OCI-LY7 (cell line): ENCODE results near the gene SCML2. TPM values are rescaled to one million over a fixed set of nuclear protein-coding genes. Genes with fewer than 3 reads are reported as not detected.

Experiments used
- BruUV-seq: library from RNA; stranded (reverse); fragments of 400-500 nt; replicated peaks from 2 replicates; lab custom pipeline; 2021; lab: Mats Ljungman, UMichigan
- CTCF ChIA-PET: fragments of 300-600 bp; sonication (Branson Sonifier 250); formaldehyde crosslinking; loops from one replicate; lab custom pipeline; 2022; ENCODE audit warnings: antibody characterized with exemption; ENCODE audit not compliant: unreplicated experiment; lab: Charles Lee
- POLR2A ChIA-PET: fragments of 300-600 bp; sonication (Branson Sonifier 250); formaldehyde crosslinking; loops from one replicate; lab custom pipeline; 2022; ENCODE audit warnings: antibody characterized with exemption; lab: Charles Lee
- DNase-seq: peaks from one replicate; pipeline ENCODE4 v3.0.0-alpha.2; 2015; ENCODE audit warnings: low spot score
- H2AFZ ChIP-seq: fragments of 200-600 bp; sonication (generic), shearing (Covaris generic); 2 replicates; pipeline ENCODE4 v1.6.1; 2014; ENCODE audit warnings: mild to moderate bottlenecking, antibody characterized with exemption, low read length, moderate library complexity
- H3K27ac ChIP-seq: fragments of 200-600 bp; sonication (generic); 2 replicates; pipeline ENCODE4 v1.5.1; 2014; ENCODE audit warnings: mixed run types, low read depth, mild to moderate bottlenecking, moderate library complexity, low read length, inconsistent platforms; ENCODE audit not compliant: poor library complexity, severe bottlenecking
- H3K36me3 ChIP-seq: fragments of 200-600 bp; sonication (generic); 2 replicates; pipeline ENCODE4 v1.6.1; 2014; ENCODE audit warnings: mild to moderate bottlenecking, antibody characterized with exemption, low read length, moderate library complexity, mixed read lengths; ENCODE audit not compliant: insufficient read depth
- H3K4me1 ChIP-seq: fragments of 200-600 bp; sonication (generic); 2 replicates; pipeline ENCODE4 v1.5.1; 2014; ENCODE audit warnings: mild to moderate bottlenecking, low read length; ENCODE audit not compliant: insufficient read depth, poor library complexity, severe bottlenecking
- H3K4me2 ChIP-seq: fragments of 200-600 bp; sonication (generic); 2 replicates; pipeline ENCODE4 v1.6.1; 2014; ENCODE audit warnings: mild to moderate bottlenecking, low read length
- H3K4me3 ChIP-seq: fragments of 200-600 bp; sonication (generic); 2 replicates; pipeline ENCODE4 v1.5.1; 2014; ENCODE audit warnings: mild to moderate bottlenecking, low read depth, low read length; ENCODE audit not compliant: poor library complexity, severe bottlenecking
- H3K79me2 ChIP-seq: fragments of 200-600 bp; sonication (generic); 2 replicates; pipeline ENCODE4 v1.6.1; 2016; ENCODE audit warnings: low read depth, mild to moderate bottlenecking, low read length, moderate library complexity, mixed read lengths; ENCODE audit not compliant: insufficient read depth
- H3K9me2 ChIP-seq: fragments of 200-600 bp; sonication (generic); 2 replicates; pipeline ENCODE4 v1.6.1; 2016; ENCODE audit warnings: mild to moderate bottlenecking, low read length, mixed read lengths; ENCODE audit not compliant: insufficient read depth
- H3K9me3 ChIP-seq: fragments of 200-600 bp; sonication (generic); 2 replicates; pipeline ENCODE4 v1.6.1; 2014; ENCODE audit warnings: mild to moderate bottlenecking, mixed run types, low read length, mixed read lengths
- H4K20me1 ChIP-seq: fragments of 200-600 bp; sonication (generic); 2 replicates; pipeline ENCODE4 v1.6.1; 2014; ENCODE audit warnings: mild to moderate bottlenecking, antibody characterized with exemption, low read length, moderate library complexity, mixed read lengths; ENCODE audit not compliant: insufficient read depth
- EZH2phosphoT487 ChIP-seq: fragments of 200-600 bp; sonication (generic); IDR thresholded peaks from 2 replicates; pipeline ENCODE4 v1.6.1; 2018; ENCODE audit warnings: low read depth, borderline replicate concordance, mild to moderate bottlenecking, mixed run types, antibody characterized with exemption, low read length, moderate library complexity, mixed read lengths
- intact Hi-C: fragments of 100-400 bp; cut with micrococcal nuclease; formaldehyde crosslinking; loops from one replicate; pipeline ENCODE4 v1.10.0; 2022; ENCODE audit not compliant: unreplicated experiment
- total RNA-seq, 2 experiments: library from RNA; depleted of rRNA in 1 of 2; stranded (reverse); fragments of >200 nt in 1 of 2; shearing (Covaris generic) in 1 of 2; gene quantifications; 2 replicates each; pipeline ENCODE4 v1.2.3, GENCODE V29; 2014 to 2022
- TF ChIP-seq, protein P1 (sequence below): fragments of 200-600 bp; sonication (generic); conservative IDR thresholded peaks from 2 replicates; pipeline ENCODE4 v1.5.1; 2014; ENCODE audit warnings: mild to moderate bottlenecking, antibody characterized with exemption, low read length, moderate library complexity, mixed read lengths

Gene SCML2
- total RNA-seq, 2 experiments from 2014 or later = 12.9 to 26.2 TPM

DNA sequence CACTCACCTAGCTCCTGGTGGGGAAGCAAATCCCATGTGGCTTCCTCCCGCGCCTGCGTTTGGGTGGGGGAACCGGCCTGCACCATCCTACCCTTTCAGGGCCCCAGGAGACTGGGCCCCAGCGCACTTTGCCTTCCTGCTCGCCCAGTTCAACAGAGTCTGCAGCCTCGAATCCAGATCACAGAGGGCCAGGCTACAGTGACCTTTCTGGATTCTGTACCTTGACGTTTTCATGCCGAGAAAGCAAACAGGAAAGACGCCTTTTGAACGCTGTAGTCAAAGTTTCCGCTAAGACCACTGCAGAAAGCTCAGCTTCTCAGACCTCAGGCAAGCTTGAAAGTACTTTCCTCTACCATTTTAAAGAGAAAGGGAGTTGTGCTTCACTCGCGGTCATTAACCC, 126.4 kb downstream of the SCML2 start:
- H3K79me2 ChIP-seq = no peaks in the 10 kb centered on the region
- H3K36me3 ChIP-seq = no peaks in the 10 kb centered on the region
- H4K20me1 ChIP-seq = no peaks in the 10 kb centered on the region
- no peaks in the 10 kb centered on the region for H3K9me3 ChIP-seq
- H3K27ac ChIP-seq = no peak overlapping the region
- H3K4me2 ChIP-seq = no peak overlapping the region
- no peak overlapping the region for H3K4me3 ChIP-seq
- no peaks in the 10 kb centered on the region for H3K9me2 ChIP-seq
- intact Hi-C loops = no loop called here
- no TSS peak for BruUV-seq
- TF ChIP-seq, protein P1, sequence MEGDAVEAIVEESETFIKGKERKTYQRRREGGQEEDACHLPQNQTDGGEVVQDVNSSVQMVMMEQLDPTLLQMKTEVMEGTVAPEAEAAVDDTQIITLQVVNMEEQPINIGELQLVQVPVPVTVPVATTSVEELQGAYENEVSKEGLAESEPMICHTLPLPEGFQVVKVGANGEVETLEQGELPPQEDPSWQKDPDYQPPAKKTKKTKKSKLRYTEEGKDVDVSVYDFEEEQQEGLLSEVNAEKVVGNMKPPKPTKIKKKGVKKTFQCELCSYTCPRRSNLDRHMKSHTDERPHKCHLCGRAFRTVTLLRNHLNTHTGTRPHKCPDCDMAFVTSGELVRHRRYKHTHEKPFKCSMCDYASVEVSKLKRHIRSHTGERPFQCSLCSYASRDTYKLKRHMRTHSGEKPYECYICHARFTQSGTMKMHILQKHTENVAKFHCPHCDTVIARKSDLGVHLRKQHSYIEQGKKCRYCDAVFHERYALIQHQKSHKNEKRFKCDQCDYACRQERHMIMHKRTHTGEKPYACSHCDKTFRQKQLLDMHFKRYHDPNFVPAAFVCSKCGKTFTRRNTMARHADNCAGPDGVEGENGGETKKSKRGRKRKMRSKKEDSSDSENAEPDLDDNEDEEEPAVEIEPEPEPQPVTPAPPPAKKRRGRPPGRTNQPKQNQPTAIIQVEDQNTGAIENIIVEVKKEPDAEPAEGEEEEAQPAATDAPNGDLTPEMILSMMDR = no peak
- no peak for TF ChIP-seq EZH2phosphoT487
- no peak overlapping the region for H2AFZ ChIP-seq
- ChIA-PET POLR2A (interaction anchor here (0.7 kb wide), 1 partner anchor 14 kb away, joined by 3 read pairs; no protein-coding TSS in a partner anchor), CTCF (no interaction called here)
- H3K4me1 ChIP-seq = no peaks in the 10 kb centered on the region
- DNase-seq = no peak

DNA sequence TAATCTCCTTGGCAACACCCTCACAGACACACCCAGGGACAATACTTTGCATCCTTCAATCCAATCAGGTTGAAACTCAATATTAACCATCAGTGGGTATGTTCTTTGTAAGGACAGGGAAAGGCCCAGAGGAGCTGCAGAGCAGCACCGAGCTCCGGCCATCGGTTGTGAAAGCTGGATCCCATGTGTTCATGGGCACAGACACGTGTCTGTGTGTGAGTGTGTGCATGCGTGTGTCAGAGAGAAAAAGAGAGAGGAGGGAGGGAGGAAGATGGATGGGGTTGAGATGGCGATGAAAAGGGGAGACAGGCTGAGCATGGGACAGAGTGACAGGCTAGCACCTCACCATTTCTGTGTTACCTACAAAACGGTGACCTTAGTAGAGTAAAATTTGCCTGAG, 127.0 kb downstream of the SCML2 start:
- Histone ChIP-seq H3K27ac (no peak overlapping the region), H3K9me2 (no peaks in the 10 kb centered on the region), H3K4me2 (no peak overlapping the region), H3K9me3 (no peaks in the 10 kb centered on the region), H4K20me1 (no peaks in the 10 kb centered on the region), H3K4me1 (no peaks in the 10 kb centered on the region), H3K79me2 (no peaks in the 10 kb centered on the region), H3K4me3 (no peak overlapping the region), H3K36me3 (no peaks in the 10 kb centered on the region), H2AFZ (no peak overlapping the region)
- no TSS peak for BruUV-seq
- TF ChIP-seq, protein P1 = no peak
- TF ChIP-seq EZH2phosphoT487 = no peak
- intact Hi-C loops = no loop called here
- ChIA-PET CTCF (no interaction called here), POLR2A (no interaction called here)
- no peak for DNase-seq

DNA sequence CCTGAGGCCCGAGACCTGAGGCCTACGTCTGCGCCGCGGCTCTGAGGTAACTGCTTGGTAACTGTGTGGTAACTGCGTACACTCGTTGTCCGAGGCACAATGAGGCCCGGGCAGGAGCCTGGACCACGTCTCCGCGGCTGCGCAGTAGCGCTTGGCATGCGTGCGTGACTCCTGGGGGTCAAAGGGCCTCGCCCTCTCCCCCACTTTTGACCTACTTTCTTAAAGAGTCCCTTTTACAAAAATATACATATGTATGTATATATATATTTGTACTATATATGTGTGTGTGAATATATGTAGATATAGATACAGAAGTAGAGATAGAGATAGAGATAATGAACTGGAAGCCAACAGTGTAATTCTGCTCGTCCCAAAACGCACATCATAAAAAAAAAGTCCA, 133.7 kb downstream of the SCML2 start, which contains the start of gene BEND2:
Gene BEND2 (minus strand): TSS at position 101 of the 400 bp plus-strand sequence. CDS start 136 bp downstream, outside the sequence.
- no peaks in the 10 kb centered on the region for H4K20me1 ChIP-seq
- H3K4me2 ChIP-seq = no peak within 1 kb of the TSS
- H3K9me2 ChIP-seq = no peaks in the 10 kb centered on the region
- H3K4me1 ChIP-seq = no peaks in the 10 kb centered on the region
- no peaks in the 10 kb centered on the region for H3K79me2 ChIP-seq
- H3K27ac ChIP-seq = no peak within 1 kb of the TSS
- TF ChIP-seq, protein P1 = no peak
- TF ChIP-seq EZH2phosphoT487 = no peak
- no peak within 1 kb of the TSS for H3K4me3 ChIP-seq
- ChIA-PET CTCF (no interaction called here), POLR2A (no interaction called here)
- no TSS peak for BruUV-seq
- no peak within 1 kb of the TSS for H2AFZ ChIP-seq
- intact Hi-C loops = no loop called here
- H3K36me3 ChIP-seq = no peaks in the 10 kb centered on the region
- no peaks in the 10 kb centered on the region for H3K9me3 ChIP-seq
- no peak for DNase-seq
